HepG2 (cell line): ENCODE results near the gene FAM161A. TPM values are rescaled to one million over a fixed set of nuclear protein-coding genes. Genes with fewer than 3 reads are reported as not detected.
A peak's percentile ranks its signal among the peaks of the same experiment; 100 is the strongest.

Source experiments
- HNF1A ChIP-seq, 2 experiments: sonication (generic) in 1 of 2; formaldehyde crosslinking in 1 of 2; IDR thresholded peaks; 2 replicates each; pipeline versions ENCODE4 v1.4.0 to v1.6.1; 2016 to 2020; ENCODE audit warnings: borderline replicate concordance in 1 of 2, low read depth in 1 of 2, mild to moderate bottlenecking in 1 of 2, missing genetic modification reagents in 1 of 2
- HNRNPL ChIP-seq: fragments of 200-400 bp; formaldehyde crosslinking; IDR thresholded peaks from 2 replicates; pipeline ENCODE4 v1.6.1; 2017; ENCODE audit warnings: mild to moderate bottlenecking, low read depth, low read length
- KIAA2018 ChIP-seq: sonication (generic); formaldehyde crosslinking; IDR thresholded peaks from 2 replicates; pipeline ENCODE4 v1.5.0; 2020; ENCODE audit warnings: mild to moderate bottlenecking, missing genetic modification reagents, borderline replicate concordance
- MAFF ChIP-seq: IDR thresholded peaks from 2 replicates; pipeline ENCODE4 v1.6.1; 2011; ENCODE audit warnings: low read depth, low read length, improper control_type of control experiment
- MXD3 ChIP-seq: IDR thresholded peaks from 2 replicates; pipeline ENCODE4 v1.6.1; 2016; ENCODE audit warnings: mild to moderate bottlenecking, missing biosample characterization, missing genetic modification reagents
- RFXANK ChIP-seq: IDR thresholded peaks from 2 replicates; pipeline ENCODE4 v1.6.1; 2016
- ZNF510 ChIP-seq: sonication (generic); formaldehyde crosslinking; IDR thresholded peaks from 2 replicates; pipeline ENCODE4 v1.4.0; 2020; ENCODE audit warnings: low read depth, mild to moderate bottlenecking, missing genetic modification reagents
- ZNF800 ChIP-seq: sonication (generic); formaldehyde crosslinking; IDR thresholded peaks from 2 replicates; pipeline ENCODE4 v1.4.0; 2020; ENCODE audit warnings: missing genetic modification reagents
- polyA plus RNA-seq, 8 experiments: library from polyadenylated mRNA; depleted of rRNA in 3 of 8; stranded (reverse) in 7 of 8; unstranded in 1 of 8; fragments of >200 nt; fragmentation: Illumina TruSeq in 4 of 8; extraction: Trizol in 4 of 8; gene quantifications; 2 replicates each; pipeline versions ENCODE4 v1.2.1 to v1.2.3, GENCODE V29; 2011 to 2016; ENCODE audit warnings: low read depth in 4 of 8, missing spikeins in 1 of 8, mixed read lengths in 1 of 8; ENCODE audit not compliant: insufficient read depth in 1 of 8
- total RNA-seq, 5 experiments: library from RNA; depleted of rRNA; stranded (reverse); fragments of >200 nt; fragmentation: Illumina TruSeq; extraction: Trizol; gene quantifications; 2 replicates each; pipeline ENCODE4 v1.2.3, GENCODE V29; 2016; ENCODE audit warnings: low read depth in 1 of 5

FAM161A gene
- total and polyA plus RNA-seq, 2 of the 13 experiments (the other 11 are each of a cell fraction or from before 2014, with no cell fraction given): 2.7 to 3.4 TPM

GRCh38 chr2:61853847-61854563, at the start of gene FAM161A (continued):
- TF ChIP-seq HNF1A (IDR thresholded peaks at IDR 0.05; ENCODE audit: low read depth) (peak; percentile 34; the same call in 1 of the 2 replicates), HNF1A (CRISPR knock-in tag; IDR thresholded peaks at IDR 0.05; ENCODE audit: borderline replicate concordance) (no peak), MAFF (no peak), ZNF800 (CRISPR knock-in tag) (peak; percentile 41; the same call in 1 of the 2 replicates), HNRNPL (peak; percentile 65), ZNF510 (no peak), RFXANK (CRISPR knock-in tag) (0 out of 2 replicates have a peak, but pooled peaks have one; percentile 18), KIAA2018 (CRISPR knock-in tag) (0 out of 2 replicates have a peak, but pooled peaks have one; percentile 89), MXD3 (CRISPR knock-in tag) (peak; percentile 67; the same call in 1 of the 2 replicates)
